HG03520 (cell line): Measurements from ENCODE around the gene GOLGA2.
A peak's percentile ranks its signal among the peaks of the same experiment; 100 is the strongest.

Source experiments
- ATAC-seq: cut with Tn5 transposase; IDR thresholded peaks from one replicate; pipeline ENCODE4 v1.9.1; 2021; ENCODE audit warnings: mild to moderate bottlenecking, moderate library complexity; ENCODE audit not compliant: unreplicated experiment

Gene GOLGA2, protein sequence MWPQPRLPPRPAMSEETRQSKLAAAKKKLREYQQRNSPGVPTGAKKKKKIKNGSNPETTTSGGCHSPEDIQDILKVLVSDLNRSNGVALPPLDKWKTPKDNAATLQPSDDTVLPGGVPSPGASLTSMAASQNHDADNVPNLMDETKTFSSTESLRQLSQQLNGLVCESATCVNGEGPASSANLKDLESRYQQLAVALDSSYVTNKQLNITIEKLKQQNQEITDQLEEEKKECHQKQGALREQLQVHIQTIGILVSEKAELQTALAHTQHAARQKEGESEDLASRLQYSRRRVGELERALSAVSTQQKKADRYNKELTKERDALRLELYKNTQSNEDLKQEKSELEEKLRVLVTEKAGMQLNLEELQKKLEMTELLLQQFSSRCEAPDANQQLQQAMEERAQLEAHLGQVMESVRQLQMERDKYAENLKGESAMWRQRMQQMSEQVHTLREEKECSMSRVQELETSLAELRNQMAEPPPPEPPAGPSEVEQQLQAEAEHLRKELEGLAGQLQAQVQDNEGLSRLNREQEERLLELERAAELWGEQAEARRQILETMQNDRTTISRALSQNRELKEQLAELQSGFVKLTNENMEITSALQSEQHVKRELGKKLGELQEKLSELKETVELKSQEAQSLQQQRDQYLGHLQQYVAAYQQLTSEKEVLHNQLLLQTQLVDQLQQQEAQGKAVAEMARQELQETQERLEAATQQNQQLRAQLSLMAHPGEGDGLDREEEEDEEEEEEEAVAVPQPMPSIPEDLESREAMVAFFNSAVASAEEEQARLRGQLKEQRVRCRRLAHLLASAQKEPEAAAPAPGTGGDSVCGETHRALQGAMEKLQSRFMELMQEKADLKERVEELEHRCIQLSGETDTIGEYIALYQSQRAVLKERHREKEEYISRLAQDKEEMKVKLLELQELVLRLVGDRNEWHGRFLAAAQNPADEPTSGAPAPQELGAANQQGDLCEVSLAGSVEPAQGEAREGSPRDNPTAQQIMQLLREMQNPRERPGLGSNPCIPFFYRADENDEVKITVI

GRCh38 chr9:128275198-128276007 is at the start of gene GOLGA2:
GOLGA2 (minus strand) TSS chr9:128276007; CDS start chr9:128275976, 31 bp downstream.
- peak; percentile 47 for ATAC-seq

DNA sequence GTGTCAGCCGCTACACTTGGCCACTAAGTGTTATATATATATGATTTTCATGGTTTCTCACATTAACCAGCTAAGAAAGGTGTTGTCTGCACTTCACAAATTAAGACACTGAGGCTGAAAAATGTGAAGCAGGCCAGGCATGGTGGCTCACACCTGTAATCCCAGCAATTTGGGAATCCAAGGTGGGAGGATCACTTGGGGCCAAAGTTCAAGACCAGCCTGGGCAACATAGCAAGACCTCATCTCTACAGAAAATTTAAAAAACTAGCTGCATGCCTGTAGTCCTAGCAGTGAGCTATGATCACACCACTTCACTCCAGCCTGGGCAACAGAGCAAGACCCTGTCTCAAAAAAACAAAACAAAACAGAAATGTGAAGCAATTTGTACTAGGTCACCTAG is 48.6 kb upstream of the GOLGA2 start:
- ATAC-seq, result no peak

DNA sequence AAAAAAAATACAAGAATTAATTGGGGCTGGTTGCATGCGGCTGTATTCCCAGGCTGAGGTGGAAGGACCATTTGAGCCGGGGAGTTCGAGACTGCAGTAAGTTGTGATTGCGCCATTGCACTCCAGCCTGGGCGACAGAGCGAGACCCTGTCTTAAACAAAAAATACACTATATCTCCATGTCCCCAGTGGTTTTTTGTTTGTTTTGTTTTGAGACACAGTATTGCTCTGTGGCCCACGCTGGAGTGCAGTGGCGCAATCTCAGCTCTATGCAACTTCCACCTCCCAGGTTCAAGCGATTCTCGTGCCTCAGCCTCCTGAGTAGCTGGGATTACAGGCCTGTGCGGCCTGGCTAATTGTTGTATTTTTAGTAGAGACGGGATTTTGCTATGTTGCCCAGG is 48.0 kb upstream of the GOLGA2 start:
- ATAC-seq, result no peak

GRCh38 chr9:128323212-128323730 is 47.5 kb upstream of the GOLGA2 start:
- no peak for ATAC-seq

DNA sequence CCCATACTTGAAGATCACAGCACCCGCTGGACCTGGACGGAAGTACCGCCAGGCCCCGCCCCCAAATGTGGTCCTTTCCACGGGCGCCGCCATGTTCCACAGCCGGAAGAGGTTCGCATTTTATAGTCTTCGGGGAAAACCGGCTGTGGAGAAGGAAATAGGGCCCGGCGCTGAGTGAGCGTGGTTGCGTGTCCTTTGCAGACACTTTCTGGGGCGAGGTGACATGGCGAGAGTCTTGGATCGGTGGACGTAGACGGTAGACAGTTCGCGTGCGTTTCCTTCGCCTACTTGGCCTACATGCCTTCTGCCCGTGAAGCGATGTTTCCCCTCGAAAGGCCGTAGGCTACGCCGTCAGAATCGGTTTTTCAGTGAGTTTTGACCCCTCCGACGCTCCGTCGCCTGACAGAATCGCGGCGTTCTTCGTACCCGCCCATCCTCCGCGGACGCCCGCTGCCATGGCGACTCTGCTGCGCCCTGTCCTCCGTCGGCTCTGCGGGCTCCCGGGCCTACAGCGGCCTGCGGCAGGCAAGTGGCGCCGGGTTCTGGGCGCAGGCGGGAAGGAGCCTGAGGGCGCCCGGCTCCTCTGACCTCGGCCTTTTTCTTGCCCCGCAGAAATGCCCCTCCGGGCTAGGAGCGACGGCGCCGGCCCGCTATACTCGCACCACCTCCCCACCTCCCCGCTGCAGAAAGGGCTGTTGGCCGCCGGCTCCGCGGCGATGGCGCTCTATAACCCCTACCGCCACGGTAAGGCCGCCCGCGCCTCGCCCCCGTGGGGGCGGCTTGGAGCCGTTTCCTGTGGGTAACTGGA is 46.8 kb upstream of the GOLGA2 start, which contains the start of the genes COQ4 and TRUB2:
COQ4 (plus strand) TSS at position 436 of the 808 bp plus-strand sequence; CDS start at position 456, 20 bp downstream.
TRUB2 (minus strand) TSS at position 44 of the 808 bp plus-strand sequence; CDS start at position 5, 39 bp downstream.
- peak; percentile 72 for ATAC-seq

DNA sequence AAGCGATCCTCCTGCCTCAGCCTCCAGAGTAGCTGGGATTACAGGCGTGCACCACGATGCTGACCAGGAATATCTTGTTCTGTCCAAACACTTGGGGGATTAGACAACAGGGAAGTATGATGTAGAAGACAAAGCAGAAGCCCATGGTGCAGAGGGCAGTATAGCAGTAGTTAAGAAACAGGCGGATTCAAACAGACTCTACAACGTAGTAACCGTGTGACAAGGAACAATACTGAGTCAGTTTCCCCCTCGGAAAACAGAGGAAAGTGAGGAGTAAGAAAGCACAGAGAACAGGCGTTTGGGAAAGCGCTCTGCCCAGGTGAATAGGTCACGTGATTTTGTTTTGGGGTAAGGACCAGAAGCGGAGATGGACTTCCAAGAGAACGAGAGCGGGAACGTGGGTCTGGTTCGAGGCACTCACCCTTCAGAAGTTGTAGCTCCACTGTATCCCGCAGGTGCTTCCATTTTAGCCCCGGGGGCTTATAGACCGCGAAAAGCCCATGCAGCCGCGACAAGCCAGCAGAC is 46.1 kb upstream of the GOLGA2 start:
- ATAC-seq, result no peak

DNA sequence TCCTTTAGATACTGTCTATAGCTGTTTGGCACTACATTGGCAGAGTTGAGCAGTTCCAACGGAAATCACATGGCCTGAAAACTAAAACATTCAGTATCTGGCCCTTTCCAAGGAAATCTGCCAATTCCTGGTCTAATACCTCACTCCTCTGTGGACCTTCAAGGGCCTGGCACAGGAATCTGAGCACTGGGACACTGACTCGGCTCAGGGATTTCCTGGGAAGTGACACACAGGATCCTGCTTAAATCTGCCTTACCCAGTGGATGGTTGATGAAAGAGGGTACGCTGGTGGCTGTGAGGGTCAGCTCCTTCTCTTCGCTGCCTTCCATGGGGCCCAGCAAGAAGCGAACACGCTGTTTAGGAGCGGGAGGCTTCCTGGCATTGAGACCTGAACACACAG is 45.5 kb upstream of the GOLGA2 start:
- ATAC-seq, result no peak

- ATAC-seq, result no peak
These were observed 41.8 kb upstream of the GOLGA2 start for GRCh38 chr9:128317629-128318028.

DNA sequence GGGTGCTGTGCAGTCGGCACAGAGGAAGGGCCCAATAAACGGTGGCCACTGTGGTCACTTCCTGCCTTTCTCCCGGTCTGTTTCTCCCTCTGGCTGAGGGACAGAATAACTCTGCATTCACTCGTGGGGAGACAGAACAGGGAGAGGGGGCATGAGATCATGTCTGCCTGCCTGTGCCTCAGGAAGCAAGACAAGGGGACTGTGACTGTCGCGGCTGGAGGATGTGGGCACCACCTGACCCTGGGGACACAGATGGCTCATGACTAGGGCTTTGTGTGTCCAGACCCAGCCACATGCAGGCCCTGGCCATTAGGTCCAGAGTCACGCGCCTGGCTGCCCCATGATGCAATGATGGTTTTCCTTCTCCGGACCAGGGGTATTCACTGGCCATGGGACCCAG is 40.6 kb upstream of the GOLGA2 start:
- no peak for ATAC-seq

GRCh38 chr9:128314697-128315096 is 38.9 kb upstream of the GOLGA2 start:
- no peak for ATAC-seq

DNA sequence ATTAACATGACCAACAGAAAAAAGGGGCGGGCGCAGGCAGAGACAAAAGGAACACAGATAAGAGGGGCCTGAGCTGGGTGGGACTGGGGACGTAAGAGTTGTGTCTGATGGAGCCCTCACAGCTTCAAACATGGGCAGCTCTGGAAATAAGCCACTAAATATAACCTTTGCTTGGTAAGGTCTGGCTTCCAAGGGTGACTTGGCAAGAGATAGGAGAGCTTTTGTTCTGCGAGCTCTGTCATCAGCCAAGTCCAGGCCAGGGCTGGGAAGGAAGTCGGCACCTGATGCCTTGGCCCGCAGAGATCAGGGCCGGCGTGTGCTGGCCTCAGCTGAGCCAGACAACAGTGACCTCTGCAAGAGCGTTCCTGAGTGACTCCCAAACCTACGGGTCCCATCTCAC is 34.7 kb upstream of the GOLGA2 start:
- ATAC-seq, result no peak

DNA sequence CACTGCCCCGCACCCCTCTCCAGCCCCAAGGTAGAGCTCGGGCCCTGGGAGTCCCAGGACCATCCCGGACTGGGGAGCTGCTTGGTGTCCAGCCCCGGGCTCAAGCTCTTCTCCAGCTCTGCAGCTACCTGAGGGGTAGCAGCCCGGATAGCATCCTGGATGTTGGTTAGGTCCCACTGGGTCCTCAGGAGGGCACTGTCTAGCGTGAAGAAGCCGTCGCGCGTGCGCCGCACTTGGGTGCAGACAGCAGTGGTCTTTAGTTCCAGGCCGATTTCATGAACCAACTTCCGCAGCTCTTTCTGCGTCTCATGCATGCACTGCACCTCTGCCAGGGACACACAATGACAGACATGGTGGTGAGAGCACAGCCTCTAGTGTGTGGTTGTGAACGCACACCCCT is 33.7 kb upstream of the GOLGA2 start:
- no peak for ATAC-seq

- ATAC-seq, result no peak
These were observed 29.1 kb upstream of the GOLGA2 start for GRCh38 chr9:128304971-128305288.

DNA sequence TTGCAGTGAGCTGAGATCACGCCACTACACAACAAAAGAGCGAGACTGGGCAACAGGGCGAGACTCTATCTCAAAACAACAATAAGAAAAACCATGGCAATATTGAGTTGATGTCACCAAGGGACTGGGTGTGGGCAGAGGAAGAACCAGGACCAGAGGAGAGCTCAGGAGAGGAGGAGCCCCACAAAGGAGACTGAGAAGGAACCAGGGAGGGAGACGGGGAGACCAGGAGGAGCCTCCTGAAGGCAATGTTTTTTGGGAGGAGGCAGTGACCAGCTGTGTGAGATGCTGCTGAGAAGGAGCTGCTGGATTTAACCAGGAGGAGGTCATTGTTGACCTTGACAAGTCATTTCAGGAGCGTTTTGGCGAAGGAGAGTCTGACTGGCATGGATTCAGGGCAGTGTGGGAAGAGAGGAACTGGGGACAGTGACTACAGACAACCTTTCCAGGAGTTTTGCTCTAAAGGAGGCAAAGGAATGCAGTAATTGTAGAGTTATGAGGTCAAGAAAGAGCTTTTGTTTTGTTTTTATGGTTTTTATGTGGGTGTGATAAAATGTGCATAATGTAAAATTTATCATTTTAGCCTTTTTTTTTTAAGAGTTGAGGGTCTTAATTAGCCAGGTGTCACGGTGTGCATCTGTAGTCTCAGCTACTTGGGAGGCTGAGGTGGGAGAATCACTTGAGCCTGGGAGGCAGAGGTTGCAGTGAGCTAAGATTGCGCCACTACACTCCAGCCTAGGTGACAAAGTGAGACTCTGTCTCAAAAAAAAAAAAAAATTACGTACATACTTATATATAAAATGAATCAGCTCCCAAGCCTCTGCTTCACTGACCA is 28.5 kb upstream of the GOLGA2 start:
- ATAC-seq, result no peak

DNA sequence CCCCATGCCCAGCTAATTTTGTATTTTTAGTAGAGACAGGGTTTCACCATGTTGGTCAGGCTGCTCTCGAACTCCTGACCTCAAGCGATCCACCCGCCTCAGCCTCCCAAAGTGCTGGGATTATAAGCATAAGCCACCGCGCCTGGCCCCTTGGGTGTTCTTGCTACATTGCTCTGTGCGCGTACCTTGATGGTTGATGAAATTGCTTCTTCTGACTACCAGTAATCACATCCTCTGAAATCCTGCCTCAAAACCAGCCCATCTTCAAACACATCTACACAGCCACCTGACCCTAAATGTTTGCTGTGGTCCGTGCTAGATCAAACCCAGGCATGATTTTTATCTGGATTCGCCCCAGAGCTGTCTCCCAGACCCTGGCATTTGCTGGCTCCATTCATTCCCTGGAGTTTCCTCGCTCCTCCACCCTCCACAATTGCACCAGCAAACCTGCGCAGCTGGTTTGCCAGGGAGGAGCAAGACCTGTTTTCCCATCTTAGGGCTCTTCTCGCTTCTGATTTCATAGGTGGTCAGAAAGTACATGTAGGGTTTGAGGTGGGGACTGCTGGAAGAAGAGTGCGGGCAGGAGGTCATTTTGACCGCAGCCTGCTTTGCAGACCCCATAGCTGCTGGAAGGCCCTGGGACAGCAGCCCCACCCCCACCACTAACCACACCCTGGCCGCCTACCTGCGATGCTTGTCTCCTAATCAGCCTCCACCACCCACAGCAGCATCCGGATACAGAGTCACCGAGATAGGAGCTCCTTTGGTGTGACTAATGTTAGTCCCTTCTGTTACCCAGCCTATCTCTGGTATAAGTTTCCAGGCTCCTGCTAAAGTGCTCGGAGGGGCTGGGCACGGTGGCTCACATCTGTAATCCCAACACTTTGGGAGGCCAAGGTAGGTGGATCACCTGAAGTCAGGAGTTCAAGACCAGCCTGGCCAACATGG is 23.0 kb upstream of the GOLGA2 start:
- no peak for ATAC-seq

- no peak for ATAC-seq
These were observed 21.5 kb upstream of the GOLGA2 start for GRCh38 chr9:128297221-128297773.
